ENCODE data around the gene SYCP3. TPM values are rescaled to one million over a fixed set of nuclear protein-coding genes. Genes with fewer than 3 reads are reported as not detected.

The SYCP3 gene
- total and polyA plus RNA-seq, 7 experiments from 2014 or later, result 0.23 to 0.87 (median 0.56) TPM; not detected in 2

- ATAC-seq (no peak), DNase-seq (no peak)
- POLR2A ChIA-PET, result no interaction called here
- Mint-ChIP-seq H3K27me3 (peaks cover 0 to 18% (median 0%) of the 10 kb centered on the region in 5 donors), H3K36me3 (no peaks in the 10 kb centered on the region), H3K4me1 (peaks cover 17 to 45% (median 36%) of the 10 kb centered on the region in 7 donors), H3K9me3 (peaks cover 0 to 2% (median 0%) of the 10 kb centered on the region in 11 donors), H3K4me3 (peak overlapping the region in 4 of 10 donors; percentile 25 to 94 (median 38)), H3K27ac (peak overlapping the region in 6 of 9 donors; percentile 44 to 90 (median 70))
- intact Hi-C loops (cut with micrococcal nuclease), result loop anchor here (2.0 to 5.0 kb wide), 6 partner anchors 25 to 1553 kb away; partner anchors contain the start of genes ARL1 (in 2 of the 2), BLTP3B (in 1 of the 2) and UTP20 (in 1 of the 2)
- CTCF ChIA-PET, result no interaction called here
- Histone ChIP-seq H3K4me3 (ENCODE audit: low read length) (no peak overlapping the region), H3K9me3 (ENCODE audit: control insufficient read depth in 2 of 3, low read length in 3 of 3) (no peaks in the 10 kb centered on the region), H3K36me3 (ENCODE audit: control insufficient read depth in 2 of 3, insufficient read depth in 3 of 3, low read length in 3 of 3) (peaks cover 0 to 6% (median 0%) of the 10 kb centered on the region in 3 experiments), H3K4me1 (ENCODE audit: control insufficient read depth in 2 of 2, insufficient read depth in 2 of 2, low read length in 2 of 2) (peaks cover 4 to 14% of the 10 kb centered on the region in 2 donors), H3K27me3 (ENCODE audit: control insufficient read depth in 2 of 2, insufficient read depth in 2 of 2, low read length in 2 of 2) (no peaks in the 10 kb centered on the region), H3K27ac (ENCODE audit: low read depth, low read length) (no peak overlapping the region)
Measured at GRCh38 chr12:101695706-101696105, 43.6 kb downstream of the SYCP3 start.

GRCh38 chr12:101694986-101695385, 44.3 kb downstream of the SYCP3 start:
- H3K4me3 ChIP-seq (ENCODE audit: low read length), result no peak overlapping the region
- peaks cover 0 to 6% (median 0%) of the 10 kb centered on the region in 3 experiments for H3K36me3 ChIP-seq (ENCODE audit: control insufficient read depth in 2 of 3, insufficient read depth in 3 of 3, low read length in 3 of 3)
- no peaks in the 10 kb centered on the region for H3K9me3 ChIP-seq (ENCODE audit: control insufficient read depth in 2 of 3, low read length in 3 of 3)
- H3K4me1 Mint-ChIP-seq, result peaks cover 15 to 37% (median 29%) of the 10 kb centered on the region in 7 donors
- H3K27ac ChIP-seq (ENCODE audit: low read depth, low read length), result no peak overlapping the region
- H3K9me3 Mint-ChIP-seq, result peaks cover 0 to 2% (median 0%) of the 10 kb centered on the region in 11 donors
- H3K4me3 Mint-ChIP-seq, result peak overlapping the region in 4 of 10 donors; percentile 25 to 44 (median 32)
- H3K27ac Mint-ChIP-seq, result peak overlapping the region in 4 of 9 donors; percentile 8 to 87 (median 52)
- CTCF ChIA-PET, result no interaction called here
- ATAC-seq (no peak), DNase-seq (no peak)
- no peaks in the 10 kb centered on the region for H3K36me3 Mint-ChIP-seq
- peaks cover 4 to 11% of the 10 kb centered on the region in 2 donors for H3K4me1 ChIP-seq (ENCODE audit: control insufficient read depth in 2 of 2, insufficient read depth in 2 of 2, low read length in 2 of 2)
- POLR2A ChIA-PET, result no interaction called here
- H3K27me3 Mint-ChIP-seq, result peaks cover 0 to 14% (median 0%) of the 10 kb centered on the region in 5 donors
- intact Hi-C loops (cut with micrococcal nuclease), result loop anchor here in 1 of 2 donors (5.0 kb wide), 2 partner anchors 413 to 1553 kb away; partner anchors contain the start of genes BLTP3B and UTP20
- no peaks in the 10 kb centered on the region for H3K27me3 ChIP-seq (ENCODE audit: control insufficient read depth in 2 of 2, insufficient read depth in 2 of 2, low read length in 2 of 2)

GRCh38 chr12:101694297-101694848, 44.9 kb downstream of the SYCP3 start:
- intact Hi-C loops (cut with micrococcal nuclease), result no loop called here
- Mint-ChIP-seq H3K9me3 (peaks cover 0 to 2% (median 0%) of the 10 kb centered on the region in 11 donors), H3K27me3 (peaks cover 0 to 13% (median 0%) of the 10 kb centered on the region in 5 donors), H3K36me3 (no peaks in the 10 kb centered on the region), H3K4me3 (no peak overlapping the region), H3K27ac (peak overlapping the region in 1 of 9 donors; percentile 4), H3K4me1 (peaks cover 10 to 31% (median 23%) of the 10 kb centered on the region in 7 donors)
- ChIA-PET POLR2A (no interaction called here), CTCF (interaction anchor here (0.6 to 1.3 kb wide), 2 partner anchors 22 to 772 kb away, joined by 3 to 4 read pairs; no protein-coding TSS in a partner anchor)
- Histone ChIP-seq H3K4me1 (ENCODE audit: control insufficient read depth in 2 of 2, insufficient read depth in 2 of 2, low read length in 2 of 2) (peaks cover 4 to 10% of the 10 kb centered on the region in 2 donors), H3K36me3 (ENCODE audit: control insufficient read depth in 2 of 3, insufficient read depth in 3 of 3, low read length in 3 of 3) (peaks cover 0 to 6% (median 0%) of the 10 kb centered on the region in 3 experiments), H3K27me3 (ENCODE audit: control insufficient read depth in 2 of 2, insufficient read depth in 2 of 2, low read length in 2 of 2) (no peaks in the 10 kb centered on the region), H3K4me3 (ENCODE audit: low read length) (no peak overlapping the region), H3K27ac (ENCODE audit: low read depth, low read length) (no peak overlapping the region), H3K9me3 (ENCODE audit: control insufficient read depth in 2 of 3, low read length in 3 of 3) (no peaks in the 10 kb centered on the region)
- ATAC-seq (no peak), DNase-seq (no peak)

GRCh38 chr12:101691503-101692096, 47.7 kb downstream of the SYCP3 start:
- Histone ChIP-seq H3K4me1 (ENCODE audit: control insufficient read depth in 2 of 2, insufficient read depth in 2 of 2, low read length in 2 of 2) (peaks cover 0 to 5% of the 10 kb centered on the region in 2 donors), H3K36me3 (ENCODE audit: control insufficient read depth in 2 of 3, insufficient read depth in 3 of 3, low read length in 3 of 3) (no peaks in the 10 kb centered on the region), H3K4me3 (ENCODE audit: low read length) (no peak overlapping the region), H3K27me3 (ENCODE audit: control insufficient read depth in 2 of 2, insufficient read depth in 2 of 2, low read length in 2 of 2) (no peaks in the 10 kb centered on the region), H3K27ac (ENCODE audit: low read depth, low read length) (no peak overlapping the region), H3K9me3 (ENCODE audit: control insufficient read depth in 2 of 3, low read length in 3 of 3) (no peaks in the 10 kb centered on the region)
- ChIA-PET CTCF (no interaction called here), POLR2A (no interaction called here)
- DNase-seq (no peak), ATAC-seq (no peak)
- H3K9me3 Mint-ChIP-seq, result peaks cover 0 to 2% (median 0%) of the 10 kb centered on the region in 11 donors
- H3K27me3 Mint-ChIP-seq, result peaks cover 0 to 7% (median 0%) of the 10 kb centered on the region in 5 donors
- intact Hi-C loops (cut with micrococcal nuclease), result loop anchor here in 1 of 2 donors (2.0 kb wide), 1 partner anchor 15 kb away; no protein-coding TSS in a partner anchor
- no peak overlapping the region for H3K27ac Mint-ChIP-seq
- peaks cover 3 to 17% (median 10%) of the 10 kb centered on the region in 7 donors for H3K4me1 Mint-ChIP-seq
- H3K4me3 Mint-ChIP-seq, result peak overlapping the region in 1 of 10 donors; percentile 43
- H3K36me3 Mint-ChIP-seq, result no peaks in the 10 kb centered on the region

- Histone ChIP-seq H3K9me3 (ENCODE audit: control insufficient read depth in 2 of 3, low read length in 3 of 3) (no peaks in the 10 kb centered on the region), H3K36me3 (ENCODE audit: control insufficient read depth in 2 of 3, insufficient read depth in 3 of 3, low read length in 3 of 3) (no peaks in the 10 kb centered on the region), H3K4me1 (ENCODE audit: control insufficient read depth in 2 of 2, insufficient read depth in 2 of 2, low read length in 2 of 2) (no peaks in the 10 kb centered on the region), H3K4me3 (ENCODE audit: low read length) (no peak overlapping the region), H3K27ac (ENCODE audit: low read depth, low read length) (no peak overlapping the region), H3K27me3 (ENCODE audit: control insufficient read depth in 2 of 2, insufficient read depth in 2 of 2, low read length in 2 of 2) (no peaks in the 10 kb centered on the region)
- intact Hi-C loops (cut with micrococcal nuclease), result no loop called here
- peaks cover 0 to 2% (median 0%) of the 10 kb centered on the region in 11 donors for H3K9me3 Mint-ChIP-seq
- H3K4me3 Mint-ChIP-seq, result no peak overlapping the region
- CTCF ChIA-PET, result no interaction called here
- no peaks in the 10 kb centered on the region for H3K36me3 Mint-ChIP-seq
- H3K27ac Mint-ChIP-seq, result no peak overlapping the region
- POLR2A ChIA-PET, result no interaction called here
- H3K4me1 Mint-ChIP-seq, result peaks cover 0 to 7% (median 4%) of the 10 kb centered on the region in 7 donors
- H3K27me3 Mint-ChIP-seq, result peaks cover 0 to 6% (median 0%) of the 10 kb centered on the region in 5 donors
- DNase-seq (no peak), ATAC-seq (no peak)
Measured at GRCh38 chr12:101690544-101691098, 48.6 kb downstream of the SYCP3 start.

- H3K27ac ChIP-seq (ENCODE audit: low read depth, low read length), result no peak overlapping the region
- Mint-ChIP-seq H3K27ac (no peak overlapping the region), H3K4me1 (no peaks in the 10 kb centered on the region), H3K27me3 (peaks cover 4 to 17% (median 8%) of the 10 kb centered on the region in 5 donors), H3K4me3 (no peak overlapping the region), H3K9me3 (no peaks in the 10 kb centered on the region), H3K36me3 (no peaks in the 10 kb centered on the region)
- no peak for ATAC-seq
- H3K4me3 ChIP-seq (ENCODE audit: low read length), result no peak overlapping the region
- H3K36me3 ChIP-seq (ENCODE audit: control insufficient read depth in 2 of 3, insufficient read depth in 3 of 3, low read length in 3 of 3), result no peaks in the 10 kb centered on the region
- intact Hi-C loops (cut with micrococcal nuclease), result no loop called here
- no peaks in the 10 kb centered on the region for H3K4me1 ChIP-seq (ENCODE audit: control insufficient read depth in 2 of 2, insufficient read depth in 2 of 2, low read length in 2 of 2)
- DNase-seq, result no peak
- no peaks in the 10 kb centered on the region for H3K27me3 ChIP-seq (ENCODE audit: control insufficient read depth in 2 of 2, insufficient read depth in 2 of 2, low read length in 2 of 2)
- ChIA-PET POLR2A (no interaction called here), CTCF (no interaction called here)
- H3K9me3 ChIP-seq (ENCODE audit: control insufficient read depth in 2 of 3, low read length in 3 of 3), result no peaks in the 10 kb centered on the region
Measured at GRCh38 chr12:101686176-101686575, 53.1 kb downstream of the SYCP3 start.

All from naive thymus-derived CD4-positive, alpha-beta T cell (primary cell).